Epithelial cell of proximal tubule (primary cell): ENCODE measurements around the gene PHTF2. TPM values are rescaled to one million over a fixed set of nuclear protein-coding genes. Genes with fewer than 3 reads are reported as not detected.
A peak's percentile ranks its signal among the peaks of the same experiment; 100 is the strongest.

ENCODE experiments used
- DNase-seq: peaks from one replicate; pipeline ENCODE4 v3.0.0-alpha.2; 2011; ENCODE audit warnings: low read depth
- H3K4me3 ChIP-seq: 2 replicates; pipeline ENCODE4 v1.5.1; 2011; ENCODE audit warnings: low read depth, mild to moderate bottlenecking, low read length
- CTCF ChIP-seq: conservative IDR thresholded peaks from 2 replicates; pipeline ENCODE4 v1.5.1; 2012; ENCODE audit warnings: low read depth, mild to moderate bottlenecking, low read length
- total RNA-seq: library from RNA; depleted of rRNA; stranded (reverse); fragments of >200 nt; gene quantifications from 2 replicates; pipeline ENCODE4 v1.2.3, GENCODE V29; 2015

Gene PHTF2
- total RNA-seq, 1 donor from 2014 or later: 7.7 TPM

- TF ChIP-seq CTCF: no peak
- DNase-seq: no peak
- H3K4me3 ChIP-seq: no peak overlapping the region
Observed at GRCh38 chr7:77899516-77899915, 100.9 kb downstream of the PHTF2 start.

- H3K4me3 ChIP-seq: no peak overlapping the region
- DNase-seq: no peak
- peak; percentile 33 for TF ChIP-seq CTCF
Observed at GRCh38 chr7:77903597-77903996, 105.0 kb downstream of the PHTF2 start.

- DNase-seq: no peak
- no peak for TF ChIP-seq CTCF
- H3K4me3 ChIP-seq: no peak overlapping the region
Observed at GRCh38 chr7:77904252-77904651, 105.7 kb downstream of the PHTF2 start.

GRCh38 chr7:77907281-77907680 is 108.7 kb downstream of the PHTF2 start:
- no peak for DNase-seq
- no peak for TF ChIP-seq CTCF
- no peak overlapping the region for H3K4me3 ChIP-seq

GRCh38 chr7:77908664-77909063 is 110.1 kb downstream of the PHTF2 start:
- no peak for TF ChIP-seq CTCF
- no peak overlapping the region for H3K4me3 ChIP-seq

GRCh38 chr7:77910124-77910523 is 111.6 kb downstream of the PHTF2 start:
- no peak overlapping the region for H3K4me3 ChIP-seq
- peak; percentile 21 for TF ChIP-seq CTCF
- DNase-seq: no peak

More at GRCh38 chr7:77908664-77909063, 110.1 kb downstream of the PHTF2 start:
- DNase-seq: no peak

GRCh38 chr7:77912293-77912692 is 113.7 kb downstream of the PHTF2 start:
- TF ChIP-seq CTCF: no peak
- no peak for DNase-seq
- H3K4me3 ChIP-seq: no peak overlapping the region
